GM12878 (cell line): ENCODE results near the gene POLD2. TPM values are rescaled to one million over a fixed set of nuclear protein-coding genes. Genes with fewer than 3 reads are reported as not detected.

Source experiments
- ATAC-seq: fragments of 200-7000 bp; cut with Tn5 transposase; 3 replicates; pipeline ENCODE4 v1.9.1; 2020; ENCODE audit warnings: mild to moderate bottlenecking, moderate library complexity
- BruUV-seq: library from RNA; stranded (reverse); fragments of 400-500 nt; replicated peaks from 2 replicates; lab custom pipeline; 2021; lab: Mats Ljungman, UMichigan
- CTCF ChIA-PET: fragments of 300-600 bp; sonication (Branson Sonifier 250); formaldehyde crosslinking; extraction: SDS; loops from one replicate; lab custom pipeline; 2021; ENCODE audit warnings: inconsistent platforms; lab: Yijun Ruan, JAX
- POLR2A ChIA-PET: fragments of 350-600 bp; formaldehyde crosslinking; extraction: SDS; loops from one replicate; lab custom pipeline; 2021; ENCODE audit warnings: inconsistent platforms; lab: Charles Lee
- RAD21 ChIA-PET: fragments of 300-600 bp; sonication (Branson Sonifier 250); formaldehyde crosslinking; loops from one replicate; lab custom pipeline; 2023; ENCODE audit warnings: antibody characterized with exemption; ENCODE audit not compliant: unreplicated experiment; lab: Charles Lee
- SMC1A ChIA-PET: fragments of 300-600 bp; sonication (Branson Sonifier 250); formaldehyde crosslinking; loops from one replicate; lab custom pipeline; 2023; ENCODE audit not compliant: unreplicated experiment, uncharacterized antibody; lab: Charles Lee
- DNase-seq: peaks from one replicate; pipeline ENCODE4 v3.0.0-alpha.2; 2011; ENCODE audit warnings: low read depth, low spot score
- FAIRE-seq: peaks from 3 replicates; lab custom pipeline; 2011; peaks lifted over from hg19 to GRCh38; lab: Jason Lieb, UNC
- H2AFZ ChIP-seq: 2 replicates; pipeline ENCODE4 v1.6.0; 2011; ENCODE audit warnings: low read depth, low read length, control low read depth; ENCODE audit not compliant: control insufficient read depth
- H3K27ac ChIP-seq: 2 replicates; pipeline ENCODE4 v1.5.1; 2011; ENCODE audit warnings: control low read depth; ENCODE audit not compliant: control insufficient read depth, insufficient read depth
- H3K27me3 ChIP-seq, 2 experiments: replicated peaks in 1 of 2; 2 replicates each; pipeline versions ENCODE4 v1.6.0 to v1.6.1; 2011; ENCODE audit warnings: low read length in 1 of 2; ENCODE audit not compliant: control insufficient read depth in 2 of 2, insufficient read depth in 2 of 2
- H3K36me3 ChIP-seq, 2 experiments: 2 replicates each; pipeline ENCODE4 v1.5.1; 2011; ENCODE audit warnings: low read length in 1 of 2; ENCODE audit not compliant: control insufficient read depth in 2 of 2, insufficient read depth in 2 of 2
- H3K4me1 ChIP-seq: 2 replicates; pipeline ENCODE4 v1.6.1; 2011; ENCODE audit warnings: mild to moderate bottlenecking, low read length, moderate library complexity, mixed read lengths; ENCODE audit not compliant: control insufficient read depth, insufficient read depth
- H3K4me2 ChIP-seq: 2 replicates; pipeline ENCODE4 v1.6.0; 2011; ENCODE audit warnings: control low read depth; ENCODE audit not compliant: control insufficient read depth, insufficient read depth
- H3K4me3 ChIP-seq: fragments of 200-600 bp; sonication (generic); 2 replicates; pipeline ENCODE4 v1.5.1; 2016
- H3K79me2 ChIP-seq: 2 replicates; pipeline ENCODE4 v1.6.0; 2011; ENCODE audit warnings: low read length; ENCODE audit not compliant: control insufficient read depth, insufficient read depth
- H3K9ac ChIP-seq: 2 replicates; pipeline ENCODE4 v1.8.0; 2011; ENCODE audit warnings: low read length, control low read depth, mixed read lengths; ENCODE audit not compliant: control insufficient read depth, insufficient read depth
- H3K9me3 ChIP-seq: replicated peaks from 3 replicates; pipeline ENCODE4 v1.5.1; 2011; ENCODE audit warnings: mild to moderate bottlenecking, low read length; ENCODE audit not compliant: control insufficient read depth, insufficient read depth
- H4K20me1 ChIP-seq: 2 replicates; pipeline ENCODE4 v1.6.0; 2011; ENCODE audit not compliant: control insufficient read depth, insufficient read depth
- BMI1 ChIP-seq: fragments of 450-650 bp; IDR thresholded peaks from 2 replicates; pipeline ENCODE4 v1.6.1; 2016; ENCODE audit warnings: mild to moderate bottlenecking, moderate library complexity, borderline replicate concordance
- HSF1 ChIP-seq: fragments of 150-350 bp; IDR thresholded peaks from 2 replicates; pipeline ENCODE4 v1.6.1; 2014; ENCODE audit warnings: mild to moderate bottlenecking, low read depth, low read length
- IRF3 ChIP-seq: fragments of 450-650 bp; IDR thresholded peaks from 2 replicates; pipeline ENCODE4 v1.6.1; 2014; ENCODE audit warnings: mild to moderate bottlenecking
- KAT2A ChIP-seq: conservative IDR thresholded peaks from 2 replicates; pipeline ENCODE4 v1.6.1; 2011; ENCODE audit warnings: low read depth, low read length; ENCODE audit not compliant: control insufficient read depth
- MYC ChIP-seq: IDR thresholded peaks from 2 replicates; pipeline ENCODE4 v1.6.1; 2011; ENCODE audit warnings: mild to moderate bottlenecking, low read length, moderate library complexity, inconsistent platforms; ENCODE audit not compliant: insufficient read depth, insufficient replicate concordance, insufficient read length, severe bottlenecking
- NBN ChIP-seq: fragments of 450-650 bp; IDR thresholded peaks from 2 replicates; pipeline ENCODE4 v1.6.1; 2016
- NR2C1 ChIP-seq: fragments of 450-650 bp; IDR thresholded peaks from 2 replicates; pipeline ENCODE4 v1.6.1; 2017; ENCODE audit warnings: antibody characterized with exemption, mild to moderate bottlenecking, moderate library complexity
- NR2F1 ChIP-seq: fragments of 450-650 bp; conservative IDR thresholded peaks from 2 replicates; pipeline ENCODE4 v1.6.1; 2017; ENCODE audit warnings: mild to moderate bottlenecking
- POLR2AphosphoS2 ChIP-seq: IDR thresholded peaks from 2 replicates; pipeline ENCODE4 v1.6.1; 2011; ENCODE audit warnings: low read depth, mild to moderate bottlenecking, low read length, improper control_type of control experiment, moderate library complexity
- RAD21 ChIP-seq: IDR thresholded peaks from 2 replicates; pipeline ENCODE4 v1.6.1; 2011; ENCODE audit warnings: mild to moderate bottlenecking, low read depth, low read length, moderate library complexity; ENCODE audit not compliant: insufficient read depth
- SMARCA5 ChIP-seq: fragments of 450-650 bp; IDR thresholded peaks from 2 replicates; pipeline ENCODE4 v1.6.1; 2017; ENCODE audit warnings: mild to moderate bottlenecking
- STAT3 ChIP-seq: IDR thresholded peaks from 2 replicates; pipeline ENCODE4 v1.6.1; 2011; ENCODE audit warnings: low read depth, low read length, improper control_type of control experiment
- SUPT20H ChIP-seq: IDR thresholded peaks from 2 replicates; pipeline ENCODE4 v1.6.1; 2011; ENCODE audit warnings: low read depth, mild to moderate bottlenecking, low read length, moderate library complexity, borderline replicate concordance; ENCODE audit not compliant: control insufficient read depth
- SUZ12 ChIP-seq: fragments of 200-600 bp; sonication (generic); IDR thresholded peaks from one replicate; pipeline ENCODE4 v1.6.1; 2018; ENCODE audit warnings: antibody characterized with exemption, mild to moderate bottlenecking; ENCODE audit not compliant: unreplicated experiment
- WGBS: methylation state at CpG from one replicate; pipeline ENCODE4 v1.1.6; 2016; ENCODE audit warnings: low lambda C conversion rate; ENCODE audit not compliant: insufficient replicate concordance, insufficient coverage; ENCODE audit errors: missing lambda C conversion rate; 5-methylcytosine and 5-hydroxymethylcytosine counted together
- in situ Hi-C: fragments of 300-500 bp; cut with MboI; formaldehyde crosslinking; loops from 9 replicates; pipeline ENCODE4 v1.14.3; 2018; ENCODE audit warnings: mixed read lengths
- intact Hi-C: fragments of 100-400 bp; cut with micrococcal nuclease; formaldehyde crosslinking; loops from one replicate; pipeline ENCODE4 v1.14.2; 2022; ENCODE audit not compliant: unreplicated experiment
- polyA plus RNA-seq, 11 experiments: library from polyadenylated mRNA; depleted of rRNA in 4 of 11; unstranded in 6 of 11; stranded (reverse) in 5 of 11; fragments of >200 nt; fragmentation: Nextera tagmentation in 4 of 11; fragmentation: Illumina TruSeq in 1 of 11; extraction: Ambion mirVana in 4 of 11; extraction: Trizol in 1 of 11; gene quantifications; 1 replicate in 1 of 11; 2 replicates in 10 of 11; pipeline versions ENCODE4 v1.2.1 to v1.2.3, GENCODE V29; 2011 to 2016; ENCODE audit warnings: inconsistent platforms in 2 of 11, missing spikeins in 2 of 11, low read depth in 1 of 11
- total RNA-seq, 4 experiments: library from RNA; depleted of rRNA in 3 of 4; stranded (reverse); fragments of >200 nt in 3 of 4; fragmentation: Illumina TruSeq in 1 of 4; extraction: Trizol in 1 of 4; gene quantifications; 2 replicates each; pipeline versions ENCODE4 v1.2.1 to v1.2.3, GENCODE V29; 2013 to 2021
- TF ChIP-seq, protein P1 (sequence below): fragments of 450-650 bp; IDR thresholded peaks from 2 replicates; pipeline ENCODE4 v1.6.1; 2016; ENCODE audit warnings: mild to moderate bottlenecking
- TF ChIP-seq, protein P2 (sequence below): fragments of 450-650 bp; IDR thresholded peaks from 2 replicates; pipeline ENCODE4 v1.6.1; 2018; ENCODE audit warnings: borderline replicate concordance, mild to moderate bottlenecking; ENCODE audit not compliant: partially characterized antibody

The POLD2 gene
- total and polyA plus RNA-seq, 10 of the 15 experiments (the other 5 are each of a cell fraction or from before 2014, with no cell fraction given), result 19.1 to 287 (median 169) TPM

GRCh38 chr7:44119829-44120380 is 3.4 kb downstream of the POLD2 start:
- ATAC-seq (no peak), FAIRE-seq (no peak), DNase-seq (no peak)
- H3K4me1 ChIP-seq, result peaks cover 6% of the 10 kb centered on the region
- SMC1A ChIA-PET, result no interaction called here
- H3K79me2 ChIP-seq, result peaks cover 16% of the 10 kb centered on the region
- peaks cover 8 to 12% of the 10 kb centered on the region in 2 experiments; a peak in 3 of 4 replicates for H3K36me3 ChIP-seq
- H3K9me3 ChIP-seq, result no peaks in the 10 kb centered on the region
- H3K4me2 ChIP-seq, result peak overlapping the region; percentile 30; the same call in 1 of the 2 replicates
- CTCF ChIA-PET, result no interaction called here
- POLR2A ChIA-PET, result no interaction called here
- no peak overlapping the region for H2AFZ ChIP-seq
- no peaks in the 10 kb centered on the region for H3K27me3 ChIP-seq
- 87% methylated on average over 8 of the region's 8 CpGs for WGBS
- H3K9ac ChIP-seq, result no peak overlapping the region
- H3K27ac ChIP-seq, result no peak overlapping the region
- no TSS peak for BruUV-seq
- H4K20me1 ChIP-seq, result no peaks in the 10 kb centered on the region
- in situ Hi-C loops (no loop called here), intact Hi-C loops (no loop called here)
- H3K4me3 ChIP-seq, result no peak overlapping the region
- RAD21 ChIA-PET, result no interaction called here
- TF ChIP-seq STAT3 (no peak), NR2C1 (no peak), HSF1 (no peak), KAT2A (no peak), BMI1 (no peak), SMARCA5 (no peak), RAD21 (no peak), POLR2AphosphoS2 (no peak), IRF3 (no peak), NBN (no peak), SUZ12 (no peak), MYC (no peak), SUPT20H (no peak), NR2F1 (no peak)
- TF ChIP-seq, protein P1, sequence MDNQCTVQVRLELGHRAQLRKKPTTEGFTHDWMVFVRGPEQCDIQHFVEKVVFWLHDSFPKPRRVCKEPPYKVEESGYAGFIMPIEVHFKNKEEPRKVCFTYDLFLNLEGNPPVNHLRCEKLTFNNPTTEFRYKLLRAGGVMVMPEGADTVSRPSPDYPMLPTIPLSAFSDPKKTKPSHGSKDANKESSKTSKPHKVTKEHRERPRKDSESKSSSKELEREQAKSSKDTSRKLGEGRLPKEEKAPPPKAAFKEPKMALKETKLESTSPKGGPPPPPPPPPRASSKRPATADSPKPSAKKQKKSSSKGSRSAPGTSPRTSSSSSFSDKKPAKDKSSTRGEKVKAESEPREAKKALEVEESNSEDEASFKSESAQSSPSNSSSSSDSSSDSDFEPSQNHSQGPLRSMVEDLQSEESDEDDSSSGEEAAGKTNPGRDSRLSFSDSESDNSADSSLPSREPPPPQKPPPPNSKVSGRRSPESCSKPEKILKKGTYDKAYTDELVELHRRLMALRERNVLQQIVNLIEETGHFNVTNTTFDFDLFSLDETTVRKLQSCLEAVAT, result no peak
- TF ChIP-seq, protein P2, sequence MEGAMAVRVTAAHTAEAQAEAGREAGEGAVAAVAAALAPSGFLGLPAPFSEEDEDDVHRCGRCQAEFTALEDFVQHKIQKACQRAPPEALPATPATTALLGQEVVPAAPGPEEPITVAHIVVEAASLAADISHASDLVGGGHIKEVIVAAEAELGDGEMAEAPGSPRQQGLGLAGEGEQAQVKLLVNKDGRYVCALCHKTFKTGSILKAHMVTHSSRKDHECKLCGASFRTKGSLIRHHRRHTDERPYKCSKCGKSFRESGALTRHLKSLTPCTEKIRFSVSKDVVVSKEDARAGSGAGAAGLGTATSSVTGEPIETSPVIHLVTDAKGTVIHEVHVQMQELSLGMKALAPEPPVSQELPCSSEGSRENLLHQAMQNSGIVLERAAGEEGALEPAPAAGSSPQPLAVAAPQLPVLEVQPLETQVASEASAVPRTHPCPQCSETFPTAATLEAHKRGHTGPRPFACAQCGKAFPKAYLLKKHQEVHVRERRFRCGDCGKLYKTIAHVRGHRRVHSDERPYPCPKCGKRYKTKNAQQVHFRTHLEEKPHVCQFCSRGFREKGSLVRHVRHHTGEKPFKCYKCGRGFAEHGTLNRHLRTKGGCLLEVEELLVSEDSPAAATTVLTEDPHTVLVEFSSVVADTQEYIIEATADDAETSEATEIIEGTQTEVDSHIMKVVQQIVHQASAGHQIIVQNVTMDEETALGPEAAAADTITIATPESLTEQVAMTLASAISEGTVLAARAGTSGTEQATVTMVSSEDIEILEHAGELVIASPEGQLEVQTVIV, result no peak
